Measurements from ENCODE around the gene PAK6. TPM values are rescaled to one million over a fixed set of nuclear protein-coding genes. Genes with fewer than 3 reads are reported as not detected.

The PAK6 gene
- total RNA-seq, 1 experiment from 2014 or later = 30.4 TPM

GRCh38 chr15:40280260-40281056 is 41.6 kb downstream of the PAK6 start:
- Histone ChIP-seq H3F3A (ENCODE audit: low read length, unreplicated experiment) (no peaks in the 10 kb centered on the region), H3K4me3 (ENCODE audit: low read length) (no peak overlapping the region), H3K9ac (ENCODE audit: low read length) (no peak overlapping the region), H3K9me2 (replicated peaks; ENCODE audit: low read length) (no peaks in the 10 kb centered on the region), H3K9me3 (ENCODE audit: low read length) (no peaks in the 10 kb centered on the region), H3K4me2 (ENCODE audit: low read length) (no peak overlapping the region), H4K20me1 (ENCODE audit: low read length) (no peaks in the 10 kb centered on the region), H2AFZ (ENCODE audit: low read length) (no peak overlapping the region), H3K4me1 (ENCODE audit: insufficient read depth, low read length) (no peaks in the 10 kb centered on the region), H3K79me2 (ENCODE audit: low read length) (no peaks in the 10 kb centered on the region), H3K27ac (ENCODE audit: low read length) (no peak overlapping the region), H3K36me3 (ENCODE audit: low read depth, low read length) (no peaks in the 10 kb centered on the region), H3K27me3 (ENCODE audit: low read length) (no peaks in the 10 kb centered on the region)
- ATAC-seq (no peak), DNase-seq (no peak)
- intact Hi-C loops (cut with micrococcal nuclease) = no loop called here
- POLR2A ChIA-PET (ENCODE audit: unreplicated experiment) = no interaction called here
- CTCF ChIA-PET = interaction anchor here (0.6 to 2.5 kb wide), 2 partner anchors 29 to 129 kb away, joined by 3 to 27 read pairs; no protein-coding TSS in a partner anchor
- no TSS peak for BruUV-seq (replicated peaks)
- TF ChIP-seq EZH2phosphoT487 (IDR thresholded peaks at IDR 0.05; ENCODE audit: borderline replicate concordance, low read length) (no peak), CTCF (conservative IDR thresholded peaks at IDR 0.05; ENCODE audit: low read depth, low read length) (no peak), EZH2 (IDR thresholded peaks at IDR 0.05; ENCODE audit: low read length, unreplicated experiment) (no peak)

DNA sequence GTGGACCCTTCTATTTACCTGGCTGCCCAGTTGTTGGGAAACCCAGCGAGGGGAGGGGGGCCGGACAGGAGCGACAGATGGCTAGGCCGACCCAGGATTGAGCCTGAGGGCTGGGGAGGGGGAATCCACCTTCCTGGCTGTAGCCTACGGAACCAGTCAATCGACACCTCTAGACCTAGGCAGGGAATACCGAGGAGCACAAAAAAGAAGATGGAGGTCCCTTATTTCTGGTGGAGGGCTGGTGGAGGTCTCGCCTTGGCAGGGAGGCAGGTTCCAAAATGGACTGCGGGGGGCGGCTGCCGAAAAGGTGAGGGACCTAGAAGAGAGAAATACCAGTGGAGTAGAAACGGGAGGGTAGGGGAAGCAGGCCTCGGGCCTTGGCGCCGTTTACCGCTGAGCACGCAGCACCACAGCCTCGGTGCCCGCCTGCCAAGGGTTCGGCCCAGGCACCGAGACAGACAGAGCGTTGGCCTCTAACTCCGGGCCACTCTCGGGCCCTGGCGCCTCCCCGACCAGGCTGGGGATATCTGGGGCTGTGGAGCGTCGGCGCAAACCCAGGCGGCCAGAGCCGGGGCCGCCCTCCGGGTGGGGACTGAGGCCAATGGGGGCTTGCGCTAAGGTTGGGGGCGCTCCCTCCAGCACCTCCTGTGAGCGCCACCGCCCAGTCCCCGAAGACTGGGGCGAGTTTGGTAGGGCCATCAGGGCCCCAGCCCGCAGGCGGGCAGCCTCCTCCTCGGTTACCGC is 42.4 kb downstream of the PAK6 start:
- Histone ChIP-seq H3K9me3 (ENCODE audit: low read length) (no peaks in the 10 kb centered on the region), H2AFZ (ENCODE audit: low read length) (no peak overlapping the region), H3K4me1 (ENCODE audit: insufficient read depth, low read length) (no peaks in the 10 kb centered on the region), H3K27me3 (ENCODE audit: low read length) (no peaks in the 10 kb centered on the region), H3K27ac (ENCODE audit: low read length) (no peak overlapping the region), H3K79me2 (ENCODE audit: low read length) (no peaks in the 10 kb centered on the region), H3K4me3 (ENCODE audit: low read length) (no peak overlapping the region), H3K4me2 (ENCODE audit: low read length) (no peak overlapping the region), H4K20me1 (ENCODE audit: low read length) (no peaks in the 10 kb centered on the region), H3K9me2 (replicated peaks; ENCODE audit: low read length) (no peaks in the 10 kb centered on the region), H3K9ac (ENCODE audit: low read length) (no peak overlapping the region), H3K36me3 (ENCODE audit: low read depth, low read length) (no peaks in the 10 kb centered on the region), H3F3A (ENCODE audit: low read length, unreplicated experiment) (no peaks in the 10 kb centered on the region)
- intact Hi-C loops (cut with micrococcal nuclease) = no loop called here
- CTCF ChIA-PET = interaction anchor here (2.5 kb wide), 1 partner anchor 28 kb away, joined by 27 read pairs; no protein-coding TSS in a partner anchor
- ATAC-seq = no peak
- DNase-seq = no peak
- no TSS peak for BruUV-seq (replicated peaks)
- TF ChIP-seq CTCF (conservative IDR thresholded peaks at IDR 0.05; ENCODE audit: low read depth, low read length) = no peak
- TF ChIP-seq EZH2 (IDR thresholded peaks at IDR 0.05; ENCODE audit: low read length, unreplicated experiment) = no peak
- TF ChIP-seq EZH2phosphoT487 (IDR thresholded peaks at IDR 0.05; ENCODE audit: borderline replicate concordance, low read length) = no peak
- POLR2A ChIA-PET (ENCODE audit: unreplicated experiment) = no interaction called here

DNA sequence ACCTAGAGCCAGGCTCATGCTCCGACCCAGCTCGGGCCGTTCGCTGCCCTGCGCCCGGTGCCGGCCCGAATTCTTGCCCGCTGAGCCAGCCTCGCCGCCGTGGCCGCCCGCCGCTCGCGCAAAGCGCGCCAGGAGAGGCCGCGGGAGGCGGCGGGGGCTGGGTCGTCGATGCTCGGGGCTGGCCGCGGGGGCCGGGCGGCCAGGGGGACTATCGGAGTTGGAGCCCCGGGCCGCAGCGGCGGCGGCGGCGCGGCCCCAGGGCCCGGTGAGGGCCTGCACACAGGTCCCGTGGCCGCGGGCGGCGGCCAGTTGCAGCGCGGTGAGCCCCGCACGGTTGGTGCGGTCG is 42.9 kb downstream of the PAK6 start:
- ATAC-seq (no peak), DNase-seq (no peak)
- H3K36me3 ChIP-seq (ENCODE audit: low read depth, low read length) = no peaks in the 10 kb centered on the region
- TF ChIP-seq CTCF (conservative IDR thresholded peaks at IDR 0.05; ENCODE audit: low read depth, low read length) (no peak), EZH2phosphoT487 (IDR thresholded peaks at IDR 0.05; ENCODE audit: borderline replicate concordance, low read length) (no peak)
- H3K9ac ChIP-seq (ENCODE audit: low read length) = no peak overlapping the region
- H3K4me1 ChIP-seq (ENCODE audit: insufficient read depth, low read length) = no peaks in the 10 kb centered on the region
- BruUV-seq (replicated peaks) = no TSS peak
- H2AFZ ChIP-seq (ENCODE audit: low read length) = no peak overlapping the region; the same call in 1 of the 2 replicates
- H3K9me3 ChIP-seq (ENCODE audit: low read length) = no peaks in the 10 kb centered on the region
- H3K9me2 ChIP-seq (replicated peaks; ENCODE audit: low read length) = no peaks in the 10 kb centered on the region
- peak overlapping the region; percentile 98 for H3K4me2 ChIP-seq (ENCODE audit: low read length)
- H3K27me3 ChIP-seq (ENCODE audit: low read length) = no peaks in the 10 kb centered on the region
- no peaks in the 10 kb centered on the region for H3F3A ChIP-seq (ENCODE audit: low read length, unreplicated experiment)
- intact Hi-C loops (cut with micrococcal nuclease) = no loop called here
- no peaks in the 10 kb centered on the region for H4K20me1 ChIP-seq (ENCODE audit: low read length)
- H3K79me2 ChIP-seq (ENCODE audit: low read length) = no peaks in the 10 kb centered on the region
- POLR2A ChIA-PET (ENCODE audit: unreplicated experiment) = no interaction called here
- H3K4me3 ChIP-seq (ENCODE audit: low read length) = peak overlapping the region; percentile 83
- CTCF ChIA-PET = no interaction called here
- H3K27ac ChIP-seq (ENCODE audit: low read length) = no peak overlapping the region
